Mesothelial cell of epicardium (in vitro differentiated cells): ENCODE data around the gene PTPRT. TPM values are rescaled to one million over a fixed set of nuclear protein-coding genes. Genes with fewer than 3 reads are reported as not detected.

ENCODE experiments used
- DNase-seq, 2 experiments: peaks; one replicate each; pipeline ENCODE4 v3.0.0; 2021; ENCODE audit warnings: low spot score in 2 of 2; ENCODE audit not compliant: unreplicated experiment in 2 of 2
- H3K27ac Mint-ChIP-seq: 2 replicates; pipeline ENCODE4 v1.8.0; 2021; ENCODE audit warnings: mixed read lengths
- H3K27me3 Mint-ChIP-seq: 2 replicates; pipeline ENCODE4 v1.8.0; 2021; ENCODE audit warnings: low read depth, mixed read lengths
- H3K36me3 Mint-ChIP-seq: 2 replicates; pipeline ENCODE4 v1.8.0; 2021; ENCODE audit warnings: mixed read lengths
- H3K4me1 Mint-ChIP-seq: 2 replicates; pipeline ENCODE4 v1.8.0; 2021; ENCODE audit warnings: mixed read lengths
- H3K4me3 Mint-ChIP-seq: 2 replicates; pipeline ENCODE4 v1.8.0; 2021; ENCODE audit warnings: mild to moderate bottlenecking, moderate library complexity, mixed read lengths
- H3K9me3 Mint-ChIP-seq: 2 replicates; pipeline ENCODE4 v1.8.0; 2021; ENCODE audit warnings: mixed read lengths
- total RNA-seq: library from RNA; stranded (reverse); gene quantifications from 3 replicates; pipeline ENCODE4 v1.2.1, GENCODE V29; 2021
- TF ChIP-seq, protein P1 (sequence below): fragments of 200-600 bp; sonication (generic); IDR thresholded peaks from one replicate; pipeline ENCODE4 v1.5.0; 2021; ENCODE audit warnings: antibody characterized with exemption; ENCODE audit not compliant: unreplicated experiment

Gene PTPRT
- total RNA-seq, 1 donor from 2014 or later: 0.80 TPM

DNA sequence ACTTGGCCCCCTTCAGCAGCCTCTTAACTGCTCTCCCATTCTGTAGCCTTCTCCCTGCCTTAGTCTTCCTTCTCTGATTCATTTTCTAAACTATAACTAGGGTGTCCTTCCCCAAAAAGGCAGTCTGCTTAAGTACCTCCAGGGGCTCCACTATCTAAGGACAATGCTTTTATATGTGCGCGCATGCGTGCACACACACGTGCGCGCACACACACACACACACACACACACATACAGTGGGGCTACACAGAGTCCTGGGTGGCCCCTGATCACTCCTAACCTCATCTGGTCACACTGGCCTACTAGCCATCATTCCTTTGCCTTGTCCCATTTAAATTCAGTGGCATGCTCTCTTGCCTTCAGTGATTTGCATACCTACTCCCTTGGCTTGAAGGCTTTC lies 917.2 kb downstream of the PTPRT start:
- no peaks in the 10 kb centered on the region for H3K27me3 Mint-ChIP-seq
- TF ChIP-seq, protein P1, sequence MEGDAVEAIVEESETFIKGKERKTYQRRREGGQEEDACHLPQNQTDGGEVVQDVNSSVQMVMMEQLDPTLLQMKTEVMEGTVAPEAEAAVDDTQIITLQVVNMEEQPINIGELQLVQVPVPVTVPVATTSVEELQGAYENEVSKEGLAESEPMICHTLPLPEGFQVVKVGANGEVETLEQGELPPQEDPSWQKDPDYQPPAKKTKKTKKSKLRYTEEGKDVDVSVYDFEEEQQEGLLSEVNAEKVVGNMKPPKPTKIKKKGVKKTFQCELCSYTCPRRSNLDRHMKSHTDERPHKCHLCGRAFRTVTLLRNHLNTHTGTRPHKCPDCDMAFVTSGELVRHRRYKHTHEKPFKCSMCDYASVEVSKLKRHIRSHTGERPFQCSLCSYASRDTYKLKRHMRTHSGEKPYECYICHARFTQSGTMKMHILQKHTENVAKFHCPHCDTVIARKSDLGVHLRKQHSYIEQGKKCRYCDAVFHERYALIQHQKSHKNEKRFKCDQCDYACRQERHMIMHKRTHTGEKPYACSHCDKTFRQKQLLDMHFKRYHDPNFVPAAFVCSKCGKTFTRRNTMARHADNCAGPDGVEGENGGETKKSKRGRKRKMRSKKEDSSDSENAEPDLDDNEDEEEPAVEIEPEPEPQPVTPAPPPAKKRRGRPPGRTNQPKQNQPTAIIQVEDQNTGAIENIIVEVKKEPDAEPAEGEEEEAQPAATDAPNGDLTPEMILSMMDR: no peak
- no peaks in the 10 kb centered on the region for H3K4me1 Mint-ChIP-seq
- H3K36me3 Mint-ChIP-seq: no peaks in the 10 kb centered on the region
- H3K9me3 Mint-ChIP-seq: no peaks in the 10 kb centered on the region
- H3K27ac Mint-ChIP-seq: no peak overlapping the region
- no peak overlapping the region for H3K4me3 Mint-ChIP-seq
- DNase-seq: no peak

DNA sequence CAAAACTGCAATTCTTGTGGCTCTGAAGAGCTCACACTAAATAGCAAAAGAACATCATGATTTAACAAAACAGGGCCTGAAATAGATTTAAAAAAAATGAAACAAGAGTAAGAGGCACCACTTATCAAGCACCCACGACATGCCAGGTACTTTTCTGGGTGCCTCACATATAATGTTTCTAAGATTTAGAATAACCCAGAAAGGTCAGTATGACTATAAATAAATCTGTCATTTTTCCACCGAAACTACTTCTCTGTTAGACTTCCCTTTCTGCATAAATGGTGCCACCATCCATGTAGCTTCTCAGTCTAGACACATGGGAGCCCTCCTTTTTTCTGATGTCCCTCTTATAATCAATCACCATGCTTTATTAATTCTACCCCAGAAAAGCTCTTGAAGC lies 919.2 kb downstream of the PTPRT start:
- no peaks in the 10 kb centered on the region for H3K9me3 Mint-ChIP-seq
- H3K36me3 Mint-ChIP-seq: no peaks in the 10 kb centered on the region
- no peaks in the 10 kb centered on the region for H3K27me3 Mint-ChIP-seq
- H3K27ac Mint-ChIP-seq: no peak overlapping the region
- DNase-seq: no peak
- TF ChIP-seq, protein P1: no peak
- H3K4me3 Mint-ChIP-seq: no peak overlapping the region
- no peaks in the 10 kb centered on the region for H3K4me1 Mint-ChIP-seq

DNA sequence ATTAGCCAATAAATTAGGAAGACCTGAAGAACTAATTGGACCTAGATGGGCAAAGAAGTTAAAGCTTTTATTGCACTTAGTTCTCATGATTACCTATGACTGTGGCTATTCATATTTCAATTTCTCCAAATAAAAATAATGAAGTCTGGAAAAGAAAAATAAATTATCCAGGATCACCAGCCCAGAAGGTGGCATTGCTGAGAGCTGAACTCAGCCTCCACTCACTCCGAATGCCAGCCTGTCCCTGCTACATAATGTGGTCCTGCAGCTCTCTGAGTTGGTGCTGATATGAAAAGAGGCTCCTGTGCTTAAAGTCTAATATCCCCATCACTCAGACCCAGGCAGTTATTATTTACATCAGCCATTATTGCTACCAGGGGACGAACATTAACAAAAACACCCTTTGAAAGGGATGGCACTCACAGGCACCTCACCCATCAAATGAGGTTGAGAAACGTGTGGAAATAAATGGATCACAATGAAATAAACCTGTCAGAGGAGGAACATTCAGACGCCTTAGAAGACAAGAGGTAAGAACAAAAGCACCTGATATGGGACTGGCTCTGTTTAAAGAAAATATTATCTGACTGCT lies 921.8 kb downstream of the PTPRT start:
- no peaks in the 10 kb centered on the region for H3K27me3 Mint-ChIP-seq
- no peaks in the 10 kb centered on the region for H3K4me1 Mint-ChIP-seq
- H3K27ac Mint-ChIP-seq: no peak overlapping the region
- H3K36me3 Mint-ChIP-seq: no peaks in the 10 kb centered on the region
- H3K9me3 Mint-ChIP-seq: no peaks in the 10 kb centered on the region
- no peak overlapping the region for H3K4me3 Mint-ChIP-seq
- DNase-seq: no peak
- TF ChIP-seq, protein P1: no peak

DNA sequence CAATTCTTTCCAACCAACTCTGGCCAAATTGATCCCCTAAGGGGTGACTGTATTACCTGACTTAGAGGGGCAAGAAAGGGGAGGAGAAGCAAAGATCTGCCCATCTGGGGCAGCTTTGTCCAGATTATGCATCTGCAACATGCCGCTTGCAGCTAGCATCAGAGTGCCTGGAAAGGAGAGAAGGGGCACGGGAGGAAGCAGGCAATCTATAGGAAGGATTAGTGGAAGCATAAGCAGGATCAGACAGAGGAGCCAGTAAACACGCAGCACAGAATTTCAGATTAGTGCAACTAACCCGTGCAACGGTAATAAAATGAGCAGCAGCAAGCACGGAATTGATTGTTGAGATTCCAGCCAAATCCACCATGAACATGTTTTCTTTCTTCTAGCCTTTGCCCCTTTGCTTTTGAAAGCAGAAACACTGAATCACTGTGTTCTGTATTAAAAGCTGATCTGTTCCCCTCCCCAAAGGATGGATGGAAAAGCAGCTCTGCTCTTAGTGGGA lies 927.9 kb downstream of the PTPRT start:
- DNase-seq: no peak
- Mint-ChIP-seq H3K27me3 (no peaks in the 10 kb centered on the region), H3K9me3 (no peaks in the 10 kb centered on the region), H3K4me1 (no peaks in the 10 kb centered on the region), H3K27ac (no peak overlapping the region), H3K36me3 (no peaks in the 10 kb centered on the region), H3K4me3 (no peak overlapping the region)
- TF ChIP-seq, protein P1: no peak

DNA sequence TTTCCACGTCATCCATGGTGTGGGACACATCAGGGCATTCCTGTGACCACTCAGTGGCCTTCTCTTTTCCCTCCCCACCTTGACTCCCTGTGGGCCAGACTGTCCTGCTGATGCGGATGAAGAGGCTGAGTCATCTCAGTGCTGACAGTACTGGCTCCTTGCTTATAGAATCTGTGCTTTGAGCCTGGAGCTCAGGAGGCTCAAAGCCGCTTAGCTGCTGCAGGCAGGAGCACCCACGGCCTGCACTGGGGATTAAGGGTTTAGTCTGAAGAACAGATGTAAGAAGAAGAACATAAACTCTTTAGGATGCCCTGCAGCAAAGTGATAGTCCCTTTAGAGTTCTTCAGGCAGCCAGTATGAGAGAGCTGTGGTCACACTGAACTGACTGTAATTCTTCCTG lies 929.5 kb downstream of the PTPRT start:
- Mint-ChIP-seq H3K4me1 (no peaks in the 10 kb centered on the region), H3K9me3 (no peaks in the 10 kb centered on the region), H3K4me3 (no peak overlapping the region), H3K27me3 (no peaks in the 10 kb centered on the region), H3K27ac (no peak overlapping the region), H3K36me3 (no peaks in the 10 kb centered on the region)
- TF ChIP-seq, protein P1: no peak
- DNase-seq: no peak

DNA sequence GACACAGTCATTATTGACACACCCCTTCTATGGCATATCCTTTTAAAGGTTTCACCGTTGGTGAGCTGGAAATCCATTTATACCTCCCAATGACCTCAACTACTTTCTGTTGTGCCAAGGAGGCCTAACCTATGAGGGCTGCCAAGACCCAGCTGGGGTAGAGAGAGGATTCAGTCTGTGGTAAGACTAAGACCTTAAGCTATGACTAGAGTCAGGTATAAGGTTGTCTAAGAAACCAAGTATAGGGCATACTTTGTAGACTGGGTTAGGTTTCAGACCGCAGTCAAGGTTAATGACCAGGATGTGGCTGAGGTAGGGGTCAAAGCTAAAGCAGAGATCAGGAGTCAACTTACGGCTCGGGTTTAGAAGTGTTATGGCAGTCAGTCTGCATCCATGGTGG lies 930.3 kb downstream of the PTPRT start:
- H3K4me3 Mint-ChIP-seq: no peak overlapping the region

More for the DNA sequence above, 930.3 kb downstream of the PTPRT start:
- Mint-ChIP-seq H3K27ac (no peak overlapping the region), H3K27me3 (no peaks in the 10 kb centered on the region), H3K9me3 (peaks cover 5% of the 10 kb centered on the region), H3K36me3 (no peaks in the 10 kb centered on the region), H3K4me1 (no peaks in the 10 kb centered on the region)
- no peak for DNase-seq
- TF ChIP-seq, protein P1: no peak
